ENCODE results near the gene PPM1N.

The PPM1N gene

GRCh38 chr19:45470762-45471081, 27.5 kb upstream of the PPM1N start:
- DNase-seq (ENCODE audit: low spot score) = no peak

GRCh38 chr19:45471111-45471930, 26.9 kb upstream of the PPM1N start:
- DNase-seq (ENCODE audit: low spot score) = no peak

- no peak for DNase-seq (ENCODE audit: low spot score)
These were observed 26.2 kb upstream of the PPM1N start for GRCh38 chr19:45471931-45472562.

- peak; percentile 8 for DNase-seq (ENCODE audit: low spot score)
These were observed 25.5 kb upstream of the PPM1N start for GRCh38 chr19:45472563-45473366.

- DNase-seq (ENCODE audit: low spot score) = no peak
These were observed 24.9 kb upstream of the PPM1N start for GRCh38 chr19:45473367-45473681.

- peak; percentile 14 for DNase-seq (ENCODE audit: low spot score)
These were observed 24.3 kb upstream of the PPM1N start for GRCh38 chr19:45473682-45474605.

- DNase-seq (ENCODE audit: low spot score) = no peak
These were observed 23.4 kb upstream of the PPM1N start for GRCh38 chr19:45474606-45475521.

GRCh38 chr19:45475537-45476291, 22.5 kb upstream of the PPM1N start:
- no peak for DNase-seq (ENCODE audit: low spot score)

- no peak for DNase-seq (ENCODE audit: low spot score)
These were observed 21.9 kb upstream of the PPM1N start for GRCh38 chr19:45476304-45476703.

GRCh38 chr19:45477186-45477585, 21.1 kb upstream of the PPM1N start:
- no peak for DNase-seq (ENCODE audit: low spot score)

- no peak for DNase-seq (ENCODE audit: low spot score)
These were observed 20.4 kb upstream of the PPM1N start for GRCh38 chr19:45477713-45478453.

- DNase-seq (ENCODE audit: low spot score) = peak; percentile 80
These were observed 19.6 kb upstream of the PPM1N start for GRCh38 chr19:45478454-45479238.

GRCh38 chr19:45483033-45483432, 15.2 kb upstream of the PPM1N start:
- DNase-seq (ENCODE audit: low spot score) = no peak

- no peak for DNase-seq (ENCODE audit: low spot score)
These were observed 13.8 kb upstream of the PPM1N start for GRCh38 chr19:45484273-45484945.

GRCh38 chr19:45485305-45486077, 12.8 kb upstream of the PPM1N start:
- DNase-seq (ENCODE audit: low spot score) = peak; percentile 89

- no peak for DNase-seq (ENCODE audit: low spot score)
These were observed 9.5 kb upstream of the PPM1N start for GRCh38 chr19:45488708-45489107.

- DNase-seq (ENCODE audit: low spot score) = no peak
These were observed 8.9 kb upstream of the PPM1N start for GRCh38 chr19:45489216-45489855.

Measured in germinal center (tissue), 1 donor.